GM21515 (cell line): ENCODE measurements around the gene XPO1.

Experiments
- ATAC-seq: cut with Tn5 transposase; IDR thresholded peaks from one replicate; pipeline ENCODE4 v1.9.1; 2021; ENCODE audit not compliant: unreplicated experiment

The XPO1 gene

DNA sequence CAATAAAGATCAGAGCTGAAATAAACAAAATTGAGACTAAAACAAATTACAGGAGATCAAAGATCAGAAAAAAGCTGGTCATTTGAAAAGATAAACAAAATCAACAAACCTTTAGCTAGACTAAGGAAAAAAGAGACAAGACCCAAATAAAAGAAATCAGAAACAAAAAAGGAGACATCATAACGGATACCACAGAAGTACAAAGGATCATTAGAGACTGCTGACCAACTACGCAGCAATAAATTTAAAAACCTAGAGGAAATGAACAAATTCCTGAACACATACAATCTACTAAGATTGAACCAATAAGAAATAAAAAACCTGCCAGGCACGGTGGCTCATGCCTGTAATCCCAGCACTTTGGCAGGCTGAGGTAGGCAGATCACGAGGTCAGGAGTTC is 101.0 kb downstream of the XPO1 start:
- no peak for ATAC-seq

DNA sequence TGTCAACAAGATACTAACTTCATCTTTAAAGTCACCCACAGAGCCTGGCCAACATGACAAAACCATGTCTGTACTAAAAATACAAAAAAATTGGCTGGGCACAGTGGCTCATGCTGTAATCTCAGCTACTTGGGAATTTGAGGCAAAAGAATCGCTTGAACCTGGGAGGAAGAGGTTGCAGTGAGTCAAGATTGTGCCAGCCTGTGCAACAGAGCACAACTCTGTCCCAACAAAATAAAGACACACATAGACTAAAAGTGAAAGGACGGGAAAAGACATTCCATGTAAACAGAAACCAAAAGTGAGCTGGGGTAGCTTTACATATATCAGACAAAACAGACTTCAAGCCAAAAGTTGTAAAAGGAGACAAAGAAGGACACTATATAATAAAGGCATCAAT is 102.1 kb downstream of the XPO1 start:
- ATAC-seq, result no peak

DNA sequence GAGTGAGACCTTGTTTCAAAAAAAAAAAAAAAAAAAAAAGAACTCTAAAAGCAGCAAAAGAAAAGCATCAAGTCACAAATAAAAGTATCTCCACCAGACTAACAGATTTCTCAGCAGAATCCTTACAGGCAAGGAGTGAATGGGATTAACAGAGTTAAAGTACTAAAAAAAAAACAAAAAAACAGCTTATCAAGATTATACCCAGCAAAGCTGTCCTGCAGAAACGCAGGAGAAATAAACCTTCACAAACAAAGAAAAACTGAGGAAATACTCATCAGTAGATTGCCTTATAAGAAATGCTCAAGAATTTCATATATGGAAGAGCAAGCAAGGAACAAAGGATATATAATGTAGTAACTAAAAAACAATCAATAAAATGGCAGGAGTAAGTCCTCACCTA is 102.9 kb downstream of the XPO1 start:
- ATAC-seq, result no peak

GRCh38 chr2:61434314-61434713 is 103.8 kb downstream of the XPO1 start:
- no peak for ATAC-seq

GRCh38 chr2:61433606-61434005 is 104.5 kb downstream of the XPO1 start:
- no peak for ATAC-seq

DNA sequence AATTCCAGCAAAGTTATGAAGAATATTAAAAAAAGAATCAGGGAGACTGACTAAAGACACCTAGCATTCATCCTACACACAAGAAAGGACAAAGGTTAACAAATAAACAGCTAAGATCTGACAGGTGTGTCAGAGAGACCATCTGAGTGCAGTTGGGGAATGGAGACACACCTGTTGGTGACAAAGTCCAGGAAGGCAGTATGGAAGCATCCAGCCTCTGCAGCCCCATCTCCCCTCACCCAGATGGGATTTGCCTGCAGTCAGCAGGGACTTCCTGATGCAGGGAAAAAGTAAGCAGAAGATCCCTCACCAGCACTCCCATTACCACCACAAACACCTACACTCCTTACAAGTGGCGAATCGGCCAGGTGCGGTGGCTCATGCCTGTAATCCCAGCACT is 105.2 kb downstream of the XPO1 start:
- ATAC-seq, result no peak

- ATAC-seq, result no peak
Observed at GRCh38 chr2:61431345-61431744, 106.8 kb downstream of the XPO1 start.
